WERI-Rb-1 (cell line): ENCODE results near the gene UBC.

Experiments used
- DNase-seq: peaks from one replicate; pipeline ENCODE4 v3.0.0-alpha.2; 2020
- H3K27ac ChIP-seq: fragments of 250-450 bp; sonication (Bioruptor Pico); 2 replicates; pipeline ENCODE4 v1.5.1; 2020; ENCODE audit warnings: mild to moderate bottlenecking, moderate library complexity
- H3K27me3 ChIP-seq: fragments of 250-450 bp; sonication (Bioruptor Pico); 2 replicates; pipeline ENCODE4 v1.5.1; 2021; ENCODE audit warnings: mild to moderate bottlenecking, low read depth, moderate library complexity; ENCODE audit not compliant: insufficient read depth, severe bottlenecking
- H3K36me3 ChIP-seq: fragments of 250-450 bp; sonication (Bioruptor Pico); 2 replicates; pipeline ENCODE4 v1.5.1; 2020; ENCODE audit warnings: mild to moderate bottlenecking, moderate library complexity
- H3K4me3 ChIP-seq: 2 replicates; pipeline ENCODE4 v1.5.1; 2011; ENCODE audit warnings: low read depth, mild to moderate bottlenecking, control low read depth, low read length
- H3K9me3 ChIP-seq: fragments of 250-450 bp; sonication (Bioruptor Pico); 2 replicates; pipeline ENCODE4 v1.5.1; 2021; ENCODE audit warnings: mild to moderate bottlenecking, moderate library complexity; ENCODE audit not compliant: severe bottlenecking
- CTCF ChIP-seq: IDR thresholded peaks from 2 replicates; pipeline ENCODE4 v1.5.1; 2011; ENCODE audit warnings: low read depth, mild to moderate bottlenecking, control low read depth, inconsistent platforms, low read length

UBC gene

GRCh38 chr12:124914392-124915238 lies at the start of gene UBC:
Gene UBC, minus strand, starts transcription at chr12:124914650. Its CDS starts 879 bp downstream, at chr12:124913771.
- Histone ChIP-seq H3K27ac (peak within 1 kb of the TSS; percentile 100), H3K36me3 (peaks cover 24% of the 10 kb centered on the region), H3K4me3 (peak within 1 kb of the TSS; percentile 99), H3K27me3 (no peaks in the 10 kb centered on the region), H3K9me3 (no peaks in the 10 kb centered on the region)
- DNase-seq = peak; percentile 89
- TF ChIP-seq CTCF = no peak

- peaks cover 27% of the 10 kb centered on the region for H3K36me3 ChIP-seq
- no peaks in the 10 kb centered on the region for H3K9me3 ChIP-seq
- H3K4me3 ChIP-seq = no peak overlapping the region
- DNase-seq = no peak
- no peak for TF ChIP-seq CTCF
- H3K27ac ChIP-seq = no peak overlapping the region
- H3K27me3 ChIP-seq = no peaks in the 10 kb centered on the region
Measured at GRCh38 chr12:124963211-124963610, 48.8 kb upstream of the UBC start.

- no peak for DNase-seq
- H3K36me3 ChIP-seq = peaks cover 30% of the 10 kb centered on the region
- TF ChIP-seq CTCF = no peak
Measured at GRCh38 chr12:124961055-124961454, 46.6 kb upstream of the UBC start.

GRCh38 chr12:124956571-124956970 lies 42.1 kb upstream of the UBC start:
- TF ChIP-seq CTCF = no peak
- no peak overlapping the region for H3K27ac ChIP-seq
- H3K27me3 ChIP-seq = no peaks in the 10 kb centered on the region
- no peak for DNase-seq
- no peaks in the 10 kb centered on the region for H3K9me3 ChIP-seq
- H3K4me3 ChIP-seq = no peak overlapping the region
- H3K36me3 ChIP-seq = peaks cover 19% of the 10 kb centered on the region

More at GRCh38 chr12:124961055-124961454, 46.6 kb upstream of the UBC start:
- no peaks in the 10 kb centered on the region for H3K9me3 ChIP-seq
- no peak overlapping the region for H3K4me3 ChIP-seq
- no peak overlapping the region for H3K27ac ChIP-seq
- H3K27me3 ChIP-seq = no peaks in the 10 kb centered on the region

GRCh38 chr12:124954771-124955170 lies 40.3 kb upstream of the UBC start:
- Histone ChIP-seq H3K36me3 (peaks cover 20% of the 10 kb centered on the region), H3K4me3 (no peak overlapping the region), H3K27me3 (no peaks in the 10 kb centered on the region), H3K27ac (no peak overlapping the region), H3K9me3 (no peaks in the 10 kb centered on the region)
- TF ChIP-seq CTCF = no peak
- no peak for DNase-seq
